ENCODE measurements around the gene MYO1B.

DNA sequence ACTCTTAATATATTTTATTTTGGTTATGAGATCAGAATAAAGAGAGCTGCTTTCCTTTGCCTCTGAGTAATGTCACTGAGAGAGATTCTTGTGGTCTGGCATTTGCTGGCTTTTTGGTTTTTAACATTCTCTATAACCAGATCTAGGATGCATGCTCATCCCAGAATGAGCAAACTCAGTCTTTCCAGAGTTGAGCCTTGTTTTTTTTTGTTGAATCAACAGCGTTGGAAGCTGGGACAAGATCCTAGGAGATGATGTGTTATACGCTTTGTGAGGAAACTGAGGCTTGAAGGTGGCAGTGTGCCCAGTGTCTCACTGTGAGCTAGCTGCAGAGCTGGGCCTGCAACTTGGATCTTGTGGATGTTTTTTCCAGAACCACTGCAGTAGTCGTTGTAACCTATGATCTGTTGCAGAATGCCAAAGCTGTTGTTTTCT lies 19.5 kb downstream of the MYO1B start:
- TF ChIP-seq, protein P1, sequence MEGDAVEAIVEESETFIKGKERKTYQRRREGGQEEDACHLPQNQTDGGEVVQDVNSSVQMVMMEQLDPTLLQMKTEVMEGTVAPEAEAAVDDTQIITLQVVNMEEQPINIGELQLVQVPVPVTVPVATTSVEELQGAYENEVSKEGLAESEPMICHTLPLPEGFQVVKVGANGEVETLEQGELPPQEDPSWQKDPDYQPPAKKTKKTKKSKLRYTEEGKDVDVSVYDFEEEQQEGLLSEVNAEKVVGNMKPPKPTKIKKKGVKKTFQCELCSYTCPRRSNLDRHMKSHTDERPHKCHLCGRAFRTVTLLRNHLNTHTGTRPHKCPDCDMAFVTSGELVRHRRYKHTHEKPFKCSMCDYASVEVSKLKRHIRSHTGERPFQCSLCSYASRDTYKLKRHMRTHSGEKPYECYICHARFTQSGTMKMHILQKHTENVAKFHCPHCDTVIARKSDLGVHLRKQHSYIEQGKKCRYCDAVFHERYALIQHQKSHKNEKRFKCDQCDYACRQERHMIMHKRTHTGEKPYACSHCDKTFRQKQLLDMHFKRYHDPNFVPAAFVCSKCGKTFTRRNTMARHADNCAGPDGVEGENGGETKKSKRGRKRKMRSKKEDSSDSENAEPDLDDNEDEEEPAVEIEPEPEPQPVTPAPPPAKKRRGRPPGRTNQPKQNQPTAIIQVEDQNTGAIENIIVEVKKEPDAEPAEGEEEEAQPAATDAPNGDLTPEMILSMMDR (conservative IDR thresholded peaks at IDR 0.05; ENCODE audit: low read depth, low read length) = no peak
- no peak for TF ChIP-seq EZH2 (IDR thresholded peaks at IDR 0.05; ENCODE audit: borderline replicate concordance, low read depth, low read length, poor library complexity, severe bottlenecking)

All from A673 (cell line).